Gastrocnemius medialis (tissue), 4 donors: ENCODE data around the gene GGTLC3. TPM values are rescaled to one million over a fixed set of nuclear protein-coding genes. Genes with fewer than 3 reads are reported as not detected.
"Not testable (repeated sequence)": the region's sequence is repeated elsewhere in the genome, so short reads cannot be mapped to it uniquely, and the experiment has no call there.

Source experiments
- ATAC-seq, 2 donors: fragments of 150-250 bp; one replicate each; pipeline ENCODE4 v1.9.1; 2016
- DNase-seq, 2 donors: peaks; one replicate each; pipeline ENCODE4 v3.0.0-alpha.2; 2019
- H3K27ac ChIP-seq, 4 donors: fragments of 200-600 bp; sonication (generic); 1 replicate in 1 of 4; 2 replicates in 3 of 4; pipeline ENCODE4 v1.5.1; 2016 to 2018; ENCODE audit warnings: mild to moderate bottlenecking in 2 of 4, moderate library complexity in 1 of 4
- H3K27me3 ChIP-seq, 3 donors: fragments of 200-600 bp; sonication (generic) in 2 of 3; 1 replicate in 1 of 3; 2 replicates in 2 of 3; pipeline versions ENCODE4 v1.5.1 to v1.6.0; 2016 to 2019; ENCODE audit warnings: mild to moderate bottlenecking in 1 of 3, moderate library complexity in 1 of 3
- H3K36me3 ChIP-seq, 2 donors: fragments of 200-600 bp; sonication (generic) in 1 of 2; one replicate each; pipeline ENCODE4 v1.5.1; 2017 to 2018
- H3K4me1 ChIP-seq, 2 donors: fragments of 200-600 bp; sonication (generic) in 1 of 2; one replicate each; pipeline ENCODE4 v1.5.1; 2016 to 2017; ENCODE audit warnings: mild to moderate bottlenecking in 2 of 2
- H3K4me3 ChIP-seq, 4 donors: fragments of 200-600 bp; sonication (generic) in 3 of 4; 1 replicate in 1 of 4; 2 replicates in 3 of 4; pipeline ENCODE4 v1.5.1; 2016 to 2019; ENCODE audit warnings: mild to moderate bottlenecking in 2 of 4
- H3K9me3 ChIP-seq, 3 donors: fragments of 200-600 bp; sonication (generic) in 2 of 3; 1 replicate in 1 of 3; 2 replicates in 2 of 3; pipeline ENCODE4 v1.5.1; 2016 to 2019
- in situ Hi-C, 4 donors: fragments of 200-750 bp; cut with MboI; loops; one replicate each; pipeline versions ENCODE4 v1.15.0 to v1.8.0; 2017; ENCODE audit warnings: low sequenced_read_pairs in 4 of 4
- intact Hi-C: fragments of 100-400 bp; cut with DNase I; formaldehyde crosslinking; loops from one replicate; pipeline ENCODE4 v1.15.1; 2023; ENCODE audit warnings: low total_unique reads
- total RNA-seq, 4 donors: library from RNA; depleted of rRNA; stranded (reverse); fragments of >200 nt; gene quantifications; one replicate each; pipeline versions ENCODE4 v1.1.0 to v1.2.3, GENCODE V29; 2016

Gene GGTLC3
- total RNA-seq, 4 donors from 2014 or later, result not detected

DNA sequence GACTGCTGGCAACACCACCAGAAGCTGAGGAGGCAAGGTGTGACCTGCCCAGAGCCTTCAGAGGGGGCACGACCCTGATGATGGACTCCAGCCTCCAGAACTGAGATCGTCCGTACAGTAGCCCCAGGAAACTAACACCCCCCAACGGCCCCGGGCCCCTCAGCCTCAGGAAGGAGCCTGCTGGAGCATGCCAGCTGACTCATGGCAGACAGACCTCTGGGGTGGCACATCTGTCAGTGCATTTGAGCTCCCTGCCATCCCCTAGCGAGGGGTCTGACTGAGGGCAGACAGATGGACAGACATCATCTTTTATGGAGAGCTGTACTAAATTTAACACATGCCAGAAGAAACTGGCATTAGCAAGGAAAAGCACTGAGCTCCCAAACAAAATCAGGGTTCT is 22.0 kb upstream of the GGTLC3 start:
- ATAC-seq, intact Hi-C loops, H3K27ac ChIP-seq, H3K27me3 ChIP-seq, H3K4me1 ChIP-seq, DNase-seq, H3K4me3 ChIP-seq, in situ Hi-C loops, H3K9me3 ChIP-seq, H3K36me3 ChIP-seq: not testable (repeated sequence)

DNA sequence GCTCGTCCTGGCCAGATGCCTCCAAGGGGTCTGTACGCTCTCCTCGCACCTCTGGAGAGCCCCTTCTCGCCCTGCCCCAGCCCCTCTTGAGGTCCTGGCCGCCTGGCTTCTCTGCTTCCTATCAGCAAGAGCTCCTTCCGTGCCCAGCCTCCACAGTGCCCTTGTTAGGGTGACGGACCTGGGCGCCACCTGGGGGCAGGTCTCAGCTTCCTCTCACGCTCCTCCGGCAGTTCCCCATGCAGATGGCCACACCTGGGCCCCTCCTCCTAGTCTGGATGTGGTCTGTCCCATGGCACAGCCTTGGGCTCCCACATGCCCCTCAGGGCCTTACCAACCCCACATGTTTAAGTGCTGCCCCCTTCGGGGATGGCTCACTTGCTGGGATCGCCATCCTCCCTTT is 16.4 kb upstream of the GGTLC3 start:
- in situ Hi-C loops, result not testable (repeated sequence)

DNA sequence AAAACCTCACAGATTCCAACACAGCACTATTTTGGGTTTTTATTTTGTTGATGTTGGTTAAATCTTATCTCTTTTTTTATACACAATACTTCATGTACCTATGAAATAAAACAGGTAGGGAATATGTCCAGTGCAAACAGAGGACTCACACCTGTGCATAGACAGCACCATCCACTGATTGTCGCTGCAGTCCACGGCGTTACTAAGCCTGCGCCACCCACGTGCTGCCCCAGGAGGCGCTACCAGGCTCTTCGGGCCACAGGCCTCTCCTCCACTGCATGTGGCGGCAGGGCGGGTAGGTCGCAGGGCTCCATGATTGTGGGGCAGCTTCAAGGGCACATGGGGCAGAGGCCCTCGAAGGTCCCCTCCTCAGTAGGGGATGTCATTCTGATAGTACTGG is 15.7 kb upstream of the GGTLC3 start:
- H3K4me3 ChIP-seq, H3K27me3 ChIP-seq, H3K9me3 ChIP-seq, H3K4me1 ChIP-seq, ATAC-seq, DNase-seq, in situ Hi-C loops, intact Hi-C loops, H3K36me3 ChIP-seq, H3K27ac ChIP-seq: not testable (repeated sequence)

More for the DNA sequence above, 16.4 kb upstream of the GGTLC3 start:
- H3K27me3 ChIP-seq, H3K4me1 ChIP-seq, H3K9me3 ChIP-seq, DNase-seq, H3K36me3 ChIP-seq, intact Hi-C loops, H3K4me3 ChIP-seq, H3K27ac ChIP-seq, ATAC-seq: not testable (repeated sequence)

DNA sequence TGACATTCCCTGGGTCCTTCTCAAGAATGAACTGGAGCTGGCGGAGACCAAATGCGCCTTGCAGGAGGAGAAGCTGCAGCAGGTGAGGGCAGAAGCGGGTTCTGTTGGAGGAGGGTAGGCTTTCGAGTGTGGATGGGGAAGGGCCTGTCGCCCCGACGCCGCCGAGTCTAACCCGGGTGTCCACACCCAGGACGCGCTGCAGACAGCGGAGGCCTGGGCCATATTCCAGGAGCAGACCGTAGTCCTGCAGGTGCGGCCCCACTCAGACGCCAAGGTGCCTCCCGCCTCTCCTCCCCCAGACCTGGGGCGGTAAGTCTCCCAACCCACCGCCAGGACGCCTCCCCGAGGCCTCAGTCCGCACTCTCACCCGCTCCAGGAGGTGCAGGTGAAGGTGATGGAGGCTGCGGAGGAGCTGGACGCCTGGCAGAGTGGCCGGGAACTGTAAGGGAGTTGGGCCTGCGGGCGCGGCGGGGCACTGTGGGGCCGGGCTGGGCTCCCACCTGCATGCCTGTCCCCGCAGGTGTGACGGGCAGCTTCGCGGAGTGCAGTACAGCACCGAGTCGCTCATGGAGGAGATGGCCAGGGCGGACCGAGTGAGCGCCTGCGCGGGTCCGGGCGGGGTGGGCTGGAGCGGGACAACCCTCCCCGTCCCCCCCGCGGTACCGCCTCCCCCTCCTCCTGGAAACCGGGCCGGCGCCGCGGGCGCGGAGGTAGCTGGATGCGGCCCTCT is 11.6 kb upstream of the GGTLC3 start:
- H3K4me3 ChIP-seq, ATAC-seq, H3K27me3 ChIP-seq, H3K36me3 ChIP-seq, in situ Hi-C loops, H3K4me1 ChIP-seq, DNase-seq, H3K27ac ChIP-seq, H3K9me3 ChIP-seq, intact Hi-C loops: not testable (repeated sequence)

DNA sequence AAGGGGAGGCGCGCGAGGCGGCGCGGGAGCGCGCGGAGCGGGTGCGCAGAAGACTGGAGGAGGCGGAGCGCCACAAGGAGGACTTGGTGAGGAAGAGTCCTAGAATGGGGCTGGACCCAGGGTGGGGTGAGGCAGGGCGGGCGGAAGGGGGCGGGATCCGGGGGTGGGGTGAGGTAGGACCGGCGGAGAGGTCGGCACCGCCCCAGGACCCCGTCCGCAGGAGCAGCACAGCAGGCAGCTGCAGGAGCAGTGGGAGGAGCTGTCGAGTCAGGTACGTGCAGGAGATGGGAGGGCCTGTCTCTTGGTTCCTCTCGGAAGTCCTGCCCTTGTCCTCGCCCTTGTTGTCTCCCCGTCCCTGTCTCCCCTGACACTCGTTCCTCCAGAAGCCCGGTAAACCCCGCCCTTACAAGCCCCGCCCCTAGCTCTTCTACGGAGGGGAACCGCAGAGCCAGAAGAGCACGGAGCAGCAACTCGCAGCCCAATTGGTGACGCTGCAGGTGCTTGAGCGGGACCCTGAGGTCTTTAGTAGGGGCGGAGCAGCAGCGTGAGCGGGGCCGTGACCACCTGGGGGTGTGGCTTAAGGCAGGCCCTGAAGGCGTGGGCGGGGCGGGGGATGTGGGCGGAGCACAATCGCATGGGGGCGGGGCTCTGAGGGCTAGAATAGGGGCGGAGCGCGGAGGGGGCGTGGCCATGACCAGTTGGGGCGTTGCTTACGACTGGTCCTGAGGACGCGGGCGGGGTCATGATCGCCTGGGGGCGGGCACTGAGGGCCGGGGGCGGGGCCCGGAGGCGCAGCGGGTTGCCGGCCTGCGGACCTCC is 10.8 kb upstream of the GGTLC3 start:
- DNase-seq (peak; percentile 47 to 57), ATAC-seq (peak; percentile 79 to 83)
- in situ Hi-C loops, H3K9me3 ChIP-seq, H3K27me3 ChIP-seq, H3K4me1 ChIP-seq, intact Hi-C loops, H3K36me3 ChIP-seq: not testable (repeated sequence)
- peak overlapping the region in 1 of 4 donors; percentile 39 for H3K27ac ChIP-seq
- H3K4me3 ChIP-seq, result peak overlapping the region in 1 of 4 donors; percentile 54

DNA sequence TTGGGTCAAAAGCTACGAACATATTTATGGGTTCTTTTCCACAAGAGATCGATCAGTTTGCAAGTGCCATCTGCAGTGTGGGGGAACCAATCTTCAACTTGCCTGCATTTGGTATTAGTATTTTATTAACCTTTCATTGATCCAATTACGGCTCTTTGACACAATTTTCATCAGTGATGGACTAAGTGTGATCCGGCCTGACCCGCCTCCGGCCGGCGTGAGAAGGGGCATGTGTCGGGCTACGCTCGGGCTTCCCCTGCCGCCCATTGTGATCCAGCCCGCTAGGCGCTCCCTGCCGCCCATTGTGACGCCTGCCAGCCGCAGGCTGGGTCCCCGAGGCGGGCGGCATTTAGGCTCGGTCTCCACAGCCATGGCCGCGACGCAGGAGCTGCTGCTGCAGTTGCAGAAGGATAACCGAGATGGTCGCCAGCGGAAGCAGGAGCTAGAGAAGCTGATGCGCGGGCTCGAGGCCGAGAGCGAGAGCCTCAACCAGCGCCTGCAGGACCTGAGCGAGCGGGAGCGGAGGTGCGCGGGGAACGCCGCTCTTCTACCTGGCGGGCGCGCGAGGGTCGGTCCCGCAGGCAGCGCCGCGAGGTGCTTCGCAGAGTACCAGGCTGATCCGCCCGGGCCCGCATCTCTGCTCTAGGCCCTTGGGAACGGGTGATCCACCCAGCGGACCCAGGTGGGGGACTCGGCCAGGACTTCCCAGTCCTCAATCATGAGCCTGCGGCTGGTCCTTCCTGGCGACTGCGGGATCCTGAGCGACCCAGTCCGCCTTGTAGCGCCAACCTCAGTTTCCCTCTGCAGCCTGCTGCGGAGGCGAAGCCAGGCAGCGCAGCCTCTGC is 10.0 kb upstream of the GGTLC3 start, which contains the start of gene TMEM191B:
TMEM191B (plus strand) TSS at position 51 of the 845 bp plus-strand sequence; CDS start at position 230, 179 bp downstream.
- intact Hi-C loops, ATAC-seq, H3K9me3 ChIP-seq, H3K27me3 ChIP-seq, H3K36me3 ChIP-seq, DNase-seq, in situ Hi-C loops, H3K4me1 ChIP-seq: not testable (repeated sequence)
- Histone ChIP-seq H3K4me3 (peak within 1 kb of the TSS in 1 of 4 donors; percentile 54), H3K27ac (peak within 1 kb of the TSS in 1 of 4 donors; percentile 39)

DNA sequence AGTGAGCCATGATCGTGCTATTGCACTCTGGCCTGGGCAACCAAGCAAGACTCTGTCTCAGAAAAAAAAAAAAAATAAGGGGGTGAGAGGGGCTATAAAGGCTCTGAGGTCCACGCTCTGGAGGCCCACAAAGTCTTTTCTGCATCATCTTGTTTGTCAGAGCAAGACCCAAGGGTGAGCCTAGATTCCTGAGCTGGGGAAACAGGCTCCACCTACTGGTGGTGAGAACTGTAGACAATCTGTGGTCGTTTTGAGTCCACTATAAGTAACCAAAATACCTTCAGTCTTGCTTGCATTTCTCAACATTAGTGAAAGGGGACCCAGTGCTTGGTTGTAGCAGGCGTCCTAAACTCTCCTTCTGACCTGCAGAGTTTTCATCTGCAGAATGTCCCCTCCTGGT is 5.4 kb upstream of the GGTLC3 start:
- H3K4me1 ChIP-seq, H3K9me3 ChIP-seq, H3K36me3 ChIP-seq, H3K27ac ChIP-seq, in situ Hi-C loops, intact Hi-C loops, ATAC-seq, H3K4me3 ChIP-seq, H3K27me3 ChIP-seq, DNase-seq: not testable (repeated sequence)

DNA sequence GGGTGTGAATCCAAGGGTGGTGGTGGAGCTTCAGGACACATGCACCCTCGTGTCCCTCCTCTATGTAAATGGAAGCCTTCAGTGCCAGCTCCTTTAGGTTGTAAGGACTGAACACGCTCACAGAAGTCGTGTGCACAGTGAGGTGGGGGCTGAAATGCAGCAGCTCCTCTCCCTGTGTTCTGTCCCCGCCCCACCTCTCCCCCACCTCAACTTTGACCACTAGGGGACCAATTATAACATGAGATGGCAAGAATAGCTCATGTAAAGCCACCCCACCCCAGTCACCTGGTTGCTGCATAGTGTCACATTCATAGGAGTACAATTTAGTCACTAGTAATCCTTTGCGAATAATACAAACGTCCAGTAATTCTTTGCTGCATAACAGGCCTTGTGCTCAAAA is 4.8 kb upstream of the GGTLC3 start:
- intact Hi-C loops, in situ Hi-C loops, DNase-seq: not testable (repeated sequence)

DNA sequence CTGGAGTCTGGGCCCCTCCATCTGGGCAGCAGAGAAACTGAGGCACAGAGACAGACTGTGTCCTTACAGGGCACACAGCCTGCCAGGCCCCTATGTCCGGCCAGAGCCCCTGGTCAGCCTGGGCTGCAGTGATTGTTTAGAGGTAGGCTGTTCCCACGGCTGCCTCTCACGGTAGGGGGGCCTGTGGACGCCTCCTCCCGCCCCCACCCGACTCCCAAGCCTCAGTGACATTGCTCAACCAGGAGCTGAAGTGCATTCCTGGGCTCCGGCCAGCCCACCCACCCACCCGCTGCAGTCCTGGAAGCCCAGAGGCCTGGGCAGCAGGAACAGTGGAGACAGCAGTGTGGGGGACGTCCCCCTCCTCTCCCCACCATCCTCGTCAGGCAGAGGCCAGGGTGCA is 4.5 kb downstream of the GGTLC3 start:
- H3K9me3 ChIP-seq, intact Hi-C loops, H3K27ac ChIP-seq, H3K36me3 ChIP-seq, H3K4me3 ChIP-seq, ATAC-seq, in situ Hi-C loops, H3K4me1 ChIP-seq, DNase-seq, H3K27me3 ChIP-seq: not testable (repeated sequence)

More for the DNA sequence above, 4.8 kb upstream of the GGTLC3 start:
- H3K4me3 ChIP-seq, H3K4me1 ChIP-seq, H3K27me3 ChIP-seq, ATAC-seq, H3K9me3 ChIP-seq, H3K36me3 ChIP-seq, H3K27ac ChIP-seq: not testable (repeated sequence)

DNA sequence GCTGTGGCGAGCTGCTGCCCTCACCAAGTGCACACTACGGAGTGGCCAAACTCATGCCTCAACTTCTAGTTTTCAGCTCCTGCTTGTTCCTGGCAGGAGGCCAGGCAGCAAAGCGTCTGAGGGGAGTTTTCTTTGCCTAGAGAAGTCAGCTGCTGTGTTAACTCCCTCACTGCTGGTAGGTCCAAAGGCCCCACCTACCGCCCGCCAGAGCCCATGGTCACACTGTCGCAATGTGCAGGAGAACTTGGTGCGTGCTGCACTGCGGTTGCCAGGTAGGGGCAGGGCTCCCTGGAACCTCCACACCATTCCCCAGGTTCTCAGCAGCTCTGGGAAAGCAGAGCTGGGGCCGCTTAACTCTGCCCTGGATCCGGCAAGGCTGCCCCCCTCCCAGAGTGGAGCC is 5.6 kb downstream of the GGTLC3 start:
- H3K27ac ChIP-seq, intact Hi-C loops, ATAC-seq, H3K4me1 ChIP-seq, H3K4me3 ChIP-seq, DNase-seq, H3K27me3 ChIP-seq, H3K9me3 ChIP-seq, H3K36me3 ChIP-seq, in situ Hi-C loops: not testable (repeated sequence)

DNA sequence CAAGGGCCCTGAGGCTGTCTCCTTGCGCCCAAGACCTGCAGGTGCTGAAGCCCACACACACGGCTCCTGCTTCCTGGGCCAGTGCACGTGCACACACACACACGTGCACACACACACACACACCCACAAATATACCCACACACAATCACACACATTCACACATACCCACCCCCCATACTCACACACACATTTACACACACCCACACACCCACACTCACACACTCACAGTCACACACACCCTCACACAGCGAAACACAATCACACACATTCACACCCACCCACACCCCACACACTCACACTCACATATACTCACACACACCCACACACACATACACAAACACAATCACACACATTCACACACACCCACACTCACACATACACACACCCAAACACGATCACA is 6.6 kb downstream of the GGTLC3 start:
- DNase-seq, H3K4me3 ChIP-seq, intact Hi-C loops, H3K9me3 ChIP-seq, in situ Hi-C loops, H3K27ac ChIP-seq, H3K4me1 ChIP-seq, H3K36me3 ChIP-seq, H3K27me3 ChIP-seq, ATAC-seq: not testable (repeated sequence)
